22Rv1 (cell line): ENCODE measurements around the gene FRK.

Source experiments
- CTCF ChIP-seq: fragments of 450-650 bp; IDR thresholded peaks from 2 replicates; pipeline ENCODE4 v1.5.1; 2017; ENCODE audit warnings: mild to moderate bottlenecking
- ZFX ChIP-seq: fragments of 450-650 bp; IDR thresholded peaks from 2 replicates; pipeline ENCODE4 v1.6.1; 2017; ENCODE audit warnings: antibody characterized with exemption, borderline replicate concordance

- TF ChIP-seq CTCF (no peak), ZFX (no peak)
Measured at GRCh38 chr6:115891750-115892149, 168.9 kb downstream of the FRK start.
